ENCODE data around the gene MDM2.
A peak's percentile ranks its signal among the peaks of the same experiment; 100 is the strongest.

The MDM2 gene

GRCh38 chr12:68807576-68808387, at the start of gene MDM2:
Gene MDM2 (plus strand): TSS chr12:68808177. CDS start chr12:68808478, 301 bp downstream.
- DNase-seq: peak; percentile 73

GRCh38 chr12:68759852-68760251, 48.1 kb upstream of the MDM2 start:
- no peak for DNase-seq

GRCh38 chr12:68760806-68761441, 47.1 kb upstream of the MDM2 start:
- DNase-seq: no peak

GRCh38 chr12:68761442-68761812, 46.5 kb upstream of the MDM2 start:
- DNase-seq: no peak

GRCh38 chr12:68761901-68762630, 45.9 kb upstream of the MDM2 start:
- DNase-seq: no peak

GRCh38 chr12:68762691-68763090, 45.3 kb upstream of the MDM2 start:
- no peak for DNase-seq

- no peak for DNase-seq
Observed at GRCh38 chr12:68765696-68766095, 42.3 kb upstream of the MDM2 start.

GRCh38 chr12:68766646-68767045, 41.3 kb upstream of the MDM2 start:
- DNase-seq: no peak

- no peak for DNase-seq
Observed at GRCh38 chr12:68767191-68767590, 40.8 kb upstream of the MDM2 start.

GRCh38 chr12:68768431-68768939, 39.5 kb upstream of the MDM2 start:
- no peak for DNase-seq

- no peak for DNase-seq
Observed at GRCh38 chr12:68769941-68770340, 38.0 kb upstream of the MDM2 start.

GRCh38 chr12:68771223-68771925, 36.6 kb upstream of the MDM2 start:
- DNase-seq: no peak

- no peak for DNase-seq
Observed at GRCh38 chr12:68772714-68773113, 35.3 kb upstream of the MDM2 start.

GRCh38 chr12:68773582-68773981, 34.4 kb upstream of the MDM2 start:
- DNase-seq: no peak

- DNase-seq: no peak
Observed at GRCh38 chr12:68775121-68775630, 32.8 kb upstream of the MDM2 start.

- no peak for DNase-seq
Observed at GRCh38 chr12:68776976-68777610, 30.9 kb upstream of the MDM2 start.

GRCh38 chr12:68779280-68779679, 28.7 kb upstream of the MDM2 start:
- no peak for DNase-seq

- no peak for DNase-seq
Observed at GRCh38 chr12:68780731-68781130, 27.2 kb upstream of the MDM2 start.

GRCh38 chr12:68781728-68782127, 26.2 kb upstream of the MDM2 start:
- DNase-seq: no peak

GRCh38 chr12:68784015-68784414, 24.0 kb upstream of the MDM2 start:
- DNase-seq: no peak

GRCh38 chr12:68785358-68785757, 22.6 kb upstream of the MDM2 start:
- DNase-seq: no peak

- no peak for DNase-seq
Observed at GRCh38 chr12:68785823-68786222, 22.2 kb upstream of the MDM2 start.
